ENCODE results near the gene AOC1.

The AOC1 gene

GRCh38 chr7:150850273-150850672 lies 2.0 kb upstream of the AOC1 start:
- POLR2A ChIA-PET: no interaction called here
- CTCF ChIA-PET: interaction anchor here (1.1 to 1.2 kb wide), 2 partner anchors 28 to 39 kb away, joined by 3 read pairs; no protein-coding TSS in a partner anchor
- TF ChIP-seq CTCF (IDR thresholded peaks at IDR 0.05; ENCODE audit: control extremely low read depth, extremely low read depth, low read depth, missing control alignments): no peak
- DNase-seq (ENCODE audit: extremely low spot score): no peak

GRCh38 chr7:150851492-150852370 lies 586 bp upstream of the AOC1 start:
- no peak for DNase-seq (ENCODE audit: extremely low spot score)
- TF ChIP-seq CTCF (IDR thresholded peaks at IDR 0.05; ENCODE audit: control extremely low read depth, extremely low read depth, low read depth, missing control alignments): no peak
- POLR2A ChIA-PET: no interaction called here
- CTCF ChIA-PET: no interaction called here

GRCh38 chr7:150854066-150855000 lies 2.0 kb downstream of the AOC1 start:
- POLR2A ChIA-PET: no interaction called here
- CTCF ChIA-PET: interaction anchor here (1.6 kb wide), 1 partner anchor 270 kb away, joined by 3 read pairs; no protein-coding TSS in a partner anchor
- no peak for DNase-seq (ENCODE audit: extremely low spot score)
- TF ChIP-seq CTCF (IDR thresholded peaks at IDR 0.05; ENCODE audit: control extremely low read depth, extremely low read depth, low read depth, missing control alignments): no peak

GRCh38 chr7:150855046-150855445 lies 2.7 kb downstream of the AOC1 start:
- TF ChIP-seq CTCF (IDR thresholded peaks at IDR 0.05; ENCODE audit: control extremely low read depth, extremely low read depth, low read depth, missing control alignments): no peak
- POLR2A ChIA-PET: no interaction called here

GRCh38 chr7:150855476-150856302 lies 3.4 kb downstream of the AOC1 start:
- POLR2A ChIA-PET: no interaction called here
- DNase-seq (ENCODE audit: extremely low spot score): no peak
- CTCF ChIA-PET: interaction anchor here (0.9 to 1.6 kb wide), 2 partner anchors 21 to 268 kb away, joined by 3 read pairs; no protein-coding TSS in a partner anchor
- TF ChIP-seq CTCF (IDR thresholded peaks at IDR 0.05; ENCODE audit: control extremely low read depth, extremely low read depth, low read depth, missing control alignments): no peak

More at GRCh38 chr7:150855046-150855445, 2.7 kb downstream of the AOC1 start:
- no peak for DNase-seq (ENCODE audit: extremely low spot score)
- CTCF ChIA-PET: interaction anchor here (0.9 to 1.6 kb wide), 2 partner anchors 22 to 269 kb away, joined by 3 read pairs; no protein-coding TSS in a partner anchor

Data from GM10248 (cell line).